ENCODE measurements around the gene CCM2.

The CCM2 gene

DNA sequence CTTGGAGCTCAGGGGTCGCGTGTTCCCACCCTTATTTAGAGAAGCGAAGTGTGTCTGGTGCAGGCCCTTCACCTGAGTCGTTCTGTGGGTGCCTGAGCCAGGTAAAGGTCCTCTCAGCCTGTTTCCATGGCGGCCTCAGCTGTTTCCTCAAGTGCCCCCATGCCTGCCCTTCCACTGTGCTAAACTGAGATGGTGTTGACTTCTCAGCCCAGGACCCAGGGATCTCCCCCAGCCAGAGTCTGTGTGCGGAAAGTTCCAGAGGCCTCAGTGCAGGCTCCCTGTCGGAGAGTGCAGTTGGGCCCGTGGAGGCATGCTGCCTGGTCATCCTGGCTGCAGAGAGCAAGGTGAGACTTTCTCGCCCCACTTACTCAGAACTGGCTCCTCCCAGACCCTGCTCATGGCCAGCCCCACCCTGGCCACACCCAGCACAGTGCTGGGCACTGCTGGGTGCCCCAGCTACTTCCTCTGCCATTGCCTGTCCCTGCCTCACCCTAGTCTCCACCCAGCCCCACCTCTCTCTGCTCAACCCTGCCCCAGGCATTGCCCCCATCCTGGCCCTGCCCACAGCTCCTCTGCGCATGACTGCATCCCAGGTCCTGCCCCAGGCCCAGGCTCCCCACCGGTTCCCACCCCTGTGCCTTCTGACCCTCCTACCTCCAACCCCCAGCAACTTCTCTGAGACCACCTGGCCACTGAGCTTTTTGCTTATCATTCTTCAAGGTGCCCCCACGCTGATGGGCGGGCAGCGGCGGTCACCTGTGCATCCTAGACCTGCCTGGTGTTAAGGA, 68.4 kb downstream of the CCM2 start:
- DNase-seq (ENCODE audit: low read depth): no peak

GRCh38 chr7:45069444-45070253, 69.6 kb downstream of the CCM2 start:
- no peak for DNase-seq (ENCODE audit: low read depth)

DNA sequence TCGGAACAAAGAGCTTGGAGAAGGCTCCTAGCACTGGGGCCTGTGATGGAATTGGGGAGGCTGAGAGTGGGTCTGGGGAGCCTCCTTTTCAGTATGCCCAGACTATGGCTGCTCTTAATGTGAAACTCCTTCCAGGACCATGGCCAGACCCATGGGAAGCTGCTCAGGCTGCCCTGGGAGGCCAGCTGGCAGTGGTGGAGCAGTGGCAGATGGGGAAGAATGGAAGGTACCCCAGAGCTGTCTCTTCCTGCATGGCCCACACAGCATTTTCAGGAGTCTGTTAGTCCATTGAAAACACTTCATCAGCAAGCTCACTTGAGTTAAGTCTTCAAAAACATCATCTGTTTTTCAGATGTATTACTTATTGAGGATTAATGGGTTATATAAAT, 70.2 kb downstream of the CCM2 start:
- no peak for DNase-seq (ENCODE audit: low read depth)

DNA sequence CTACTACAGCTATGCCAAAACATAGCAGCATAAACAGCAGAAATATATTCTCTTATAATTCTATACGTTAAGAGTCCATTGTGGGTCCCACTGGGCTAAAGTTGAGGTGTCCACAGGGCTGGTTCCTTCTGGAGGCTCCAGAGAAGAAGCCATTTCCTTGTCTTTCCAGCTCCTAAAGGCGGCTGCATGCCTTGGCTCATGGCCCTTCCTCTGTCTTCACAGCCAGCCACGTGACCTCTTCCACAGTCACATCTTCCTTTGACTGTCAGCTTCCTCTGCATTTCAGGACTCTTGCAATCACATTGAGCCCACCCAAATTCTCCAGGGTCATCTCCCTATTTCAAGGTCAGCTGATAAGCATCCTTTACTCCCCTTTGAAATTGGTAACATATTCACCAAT, 71.5 kb downstream of the CCM2 start:
- no peak for DNase-seq (ENCODE audit: low read depth)

DNA sequence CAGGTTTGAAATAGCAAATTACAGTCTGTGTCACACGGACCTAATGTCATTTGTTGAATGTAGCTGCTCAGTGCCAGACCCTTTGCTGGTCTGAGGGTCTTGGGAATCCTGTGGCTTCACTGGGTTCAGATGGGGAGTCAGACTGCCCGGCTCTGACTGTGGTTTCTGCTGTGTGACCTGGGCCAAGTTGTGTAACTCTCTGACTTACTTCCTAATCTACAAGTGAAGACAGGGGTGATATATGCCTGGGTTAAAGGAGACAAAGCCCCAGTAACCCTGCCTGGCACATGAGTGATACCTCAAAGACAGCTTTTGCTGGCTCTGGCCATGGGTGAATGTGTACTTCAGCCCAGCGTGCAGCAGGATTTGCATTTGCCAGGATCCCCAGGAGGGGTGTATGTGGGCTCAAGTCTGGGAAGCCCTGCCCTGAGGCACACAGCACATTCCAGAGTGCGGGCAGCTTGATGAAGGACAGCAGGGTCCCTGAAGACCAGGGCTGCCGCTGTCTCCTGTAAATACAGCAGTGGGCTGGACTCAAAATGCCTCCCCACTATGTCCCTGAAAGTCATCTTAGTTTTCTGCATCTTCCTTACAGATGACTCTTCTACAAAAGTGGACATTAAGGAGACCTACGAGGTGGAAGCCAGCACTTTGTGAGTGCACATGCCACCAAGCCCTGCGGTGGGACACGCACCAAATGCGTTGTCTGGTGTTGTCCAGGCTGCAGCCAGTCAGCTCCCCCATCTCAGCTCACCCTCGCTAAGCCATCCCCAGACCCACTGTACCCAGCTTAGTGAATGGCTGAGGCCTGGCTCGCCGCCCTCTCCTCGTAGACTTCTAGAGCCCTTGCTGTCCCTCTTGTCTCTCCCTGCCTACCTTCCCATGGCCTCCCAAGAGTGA, 72.4 kb downstream of the CCM2 start:
- no peak for DNase-seq (ENCODE audit: low read depth)

DNA sequence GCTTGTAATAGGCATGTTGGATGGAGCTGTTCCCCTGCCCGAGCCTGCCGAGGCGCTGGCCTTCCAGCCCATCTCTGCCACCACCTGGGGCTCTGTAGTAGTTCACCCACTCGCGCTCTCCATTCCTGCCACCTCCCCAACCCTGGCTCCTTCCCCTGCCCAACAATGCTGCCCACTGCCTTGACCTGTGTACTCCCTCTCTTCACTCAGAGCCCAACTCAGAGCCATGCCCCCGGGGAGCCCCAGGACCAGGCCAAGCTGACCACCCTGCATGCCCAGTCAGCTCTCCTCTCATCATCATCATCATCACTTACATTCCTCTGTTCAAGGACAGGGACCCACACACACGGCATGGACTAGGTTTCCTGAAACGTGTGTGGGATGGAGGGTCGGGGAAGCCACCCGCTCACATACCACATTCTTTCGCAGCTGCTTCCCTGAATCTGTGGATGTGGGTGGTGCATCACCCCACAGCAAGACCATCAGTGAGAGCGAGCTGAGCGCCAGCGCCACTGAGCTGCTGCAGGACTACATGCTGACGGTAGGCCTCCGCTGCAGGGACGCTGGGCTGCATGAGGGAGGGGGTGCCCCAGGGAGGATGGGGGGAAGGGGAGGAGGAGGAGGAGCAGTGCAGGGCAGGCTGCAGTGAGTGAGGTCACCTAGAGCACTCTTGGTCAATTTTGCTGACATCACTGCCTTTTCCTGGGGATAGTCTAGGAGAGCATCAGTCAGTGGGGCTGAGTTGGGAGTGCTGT, 73.2 kb downstream of the CCM2 start:
- no peak for DNase-seq (ENCODE audit: low read depth)

DNA sequence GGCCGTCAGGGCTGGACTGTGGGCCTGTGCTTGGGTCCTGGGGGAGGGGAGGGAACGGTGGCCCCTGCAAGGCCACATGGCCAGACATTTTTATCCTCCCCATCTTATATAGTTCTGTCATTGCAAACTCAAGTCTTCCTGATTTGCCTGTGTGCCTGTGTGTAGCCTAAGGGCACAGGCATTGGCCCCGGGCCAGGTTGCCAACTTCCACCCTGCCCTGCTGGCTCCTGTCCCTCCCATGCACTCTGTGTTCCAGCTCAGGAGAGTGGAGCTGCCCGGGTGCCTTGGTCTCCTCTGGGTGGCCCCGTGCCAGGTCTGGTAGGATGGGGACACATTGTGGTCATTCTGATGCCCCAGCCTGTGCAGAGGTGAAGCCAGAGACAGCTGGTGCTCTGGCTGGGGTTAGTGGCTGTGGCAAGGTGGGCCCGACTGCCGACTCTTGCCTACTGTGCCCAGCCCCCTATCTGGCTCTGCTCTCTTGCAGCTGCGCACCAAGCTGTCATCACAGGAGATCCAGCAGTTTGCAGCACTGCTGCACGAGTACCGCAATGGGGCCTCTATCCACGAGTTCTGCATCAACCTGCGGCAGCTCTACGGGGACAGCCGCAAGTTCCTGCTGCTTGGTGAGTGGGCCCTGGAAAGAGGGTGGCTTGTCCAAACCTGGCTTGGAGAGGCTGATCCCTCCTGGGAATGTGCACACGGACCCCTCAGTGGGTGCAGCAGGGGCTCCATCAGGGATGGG, 74.0 kb downstream of the CCM2 start:
- no peak for DNase-seq (ENCODE audit: low read depth)

GRCh38 chr7:45074528-45075354, 74.7 kb downstream of the CCM2 start:
- DNase-seq (ENCODE audit: low read depth): no peak

DNA sequence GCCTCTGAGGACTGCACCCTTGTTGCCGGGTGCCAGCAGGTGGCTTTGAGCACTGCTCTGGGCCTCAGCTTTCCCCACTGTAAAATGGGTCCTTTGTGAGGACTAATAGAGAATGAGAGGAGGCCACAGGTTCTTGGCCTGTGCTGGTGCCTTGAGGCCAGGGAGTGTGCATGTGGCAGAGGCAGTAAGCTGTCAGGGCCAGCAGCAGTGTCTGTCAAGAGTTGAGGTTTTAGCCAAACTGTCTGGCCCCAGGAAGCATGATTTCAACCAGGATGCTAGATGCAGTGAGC, 75.3 kb downstream of the CCM2 start:
- DNase-seq (ENCODE audit: low read depth): no peak

GRCh38 chr7:45075871-45076796, 76.1 kb downstream of the CCM2 start:
- no peak for DNase-seq (ENCODE audit: low read depth)

DNA sequence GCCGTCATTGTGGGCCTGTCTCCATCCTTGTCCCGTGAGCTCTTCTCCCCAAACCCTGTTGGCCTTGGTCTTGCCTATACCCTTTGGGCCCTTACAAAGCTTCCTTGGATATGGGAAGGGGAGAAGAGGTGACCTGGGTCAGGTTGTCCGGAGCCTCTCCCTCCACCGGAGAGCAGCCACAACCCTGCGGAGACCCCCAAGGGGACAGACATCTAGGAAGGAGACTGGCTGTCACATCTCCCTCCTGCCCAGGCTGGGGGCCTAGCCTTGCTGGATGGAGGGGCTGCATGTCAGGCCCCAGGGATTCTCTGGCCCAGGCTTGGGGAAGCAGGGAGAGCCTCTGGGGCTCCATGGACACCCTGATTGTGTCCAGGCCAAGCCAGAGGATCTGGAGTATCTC, 76.9 kb downstream of the CCM2 start:
- no peak for DNase-seq (ENCODE audit: low read depth)

GRCh38 chr7:45077579-45077978, 77.6 kb downstream of the CCM2 start:
- DNase-seq (ENCODE audit: low read depth): no peak

DNA sequence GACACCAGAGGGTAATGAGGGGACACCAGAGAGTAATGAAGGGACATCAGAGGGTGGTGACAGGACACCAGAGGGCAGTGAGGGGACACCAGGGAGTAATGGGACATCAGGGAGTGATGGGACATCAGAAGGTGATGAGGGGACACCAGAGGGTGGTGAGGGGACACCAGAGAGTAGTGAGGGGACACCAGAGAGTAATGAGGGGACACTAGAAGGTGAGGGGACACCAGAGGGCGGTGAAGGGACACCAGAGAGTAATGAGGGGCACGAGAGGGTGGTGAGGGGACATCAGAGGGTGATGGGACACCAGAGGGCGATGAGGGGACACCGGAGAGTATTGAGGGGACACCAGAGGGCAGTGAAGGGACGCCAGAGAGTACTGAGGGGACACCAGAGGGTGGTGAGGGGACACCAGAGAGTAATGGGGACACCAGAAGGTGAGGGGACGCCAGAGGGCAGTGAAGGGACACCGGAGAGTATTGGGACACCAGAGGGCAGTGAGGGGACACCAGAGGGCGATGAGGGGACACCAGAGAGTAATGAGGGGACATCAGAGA, 78.2 kb downstream of the CCM2 start:
- DNase-seq (ENCODE audit: low read depth): no peak

DNA sequence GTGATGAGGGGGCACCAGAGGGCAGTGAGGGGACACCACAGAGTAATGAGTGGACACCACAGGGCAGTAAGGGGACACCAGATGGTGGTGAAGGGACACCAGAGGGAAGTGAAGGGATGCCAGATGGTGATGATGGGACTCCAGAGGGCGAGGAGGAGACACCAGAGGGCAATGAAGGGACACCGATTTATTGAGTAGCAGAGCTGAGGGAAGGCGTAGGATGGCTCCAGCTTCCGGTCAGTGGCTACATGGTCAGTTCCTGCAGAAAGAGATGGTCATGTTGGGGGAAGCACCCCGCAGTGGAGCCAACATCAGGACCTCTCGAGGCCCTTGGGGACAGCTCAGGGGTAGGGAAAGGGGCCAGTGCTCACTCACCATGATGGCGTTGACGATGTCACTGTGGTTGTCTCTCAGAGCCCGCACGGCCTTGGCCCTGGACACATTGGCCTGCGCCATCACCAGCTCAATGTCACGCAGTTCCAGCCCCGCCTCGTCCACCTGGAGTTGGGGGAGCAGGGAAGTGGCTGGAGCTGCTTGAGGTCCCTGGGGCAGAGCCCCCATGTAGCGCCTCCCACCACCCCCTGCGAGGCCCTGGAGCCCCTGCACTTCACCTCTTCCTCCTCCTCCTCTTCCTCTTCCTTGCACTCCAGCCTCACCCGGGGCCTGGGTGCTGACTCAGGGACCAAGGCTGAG, 80.4 kb downstream of the CCM2 start:
- DNase-seq (ENCODE audit: low read depth): no peak

- DNase-seq (ENCODE audit: low read depth): no peak
Measured at GRCh38 chr7:45080958-45081669, 81.1 kb downstream of the CCM2 start.

DNA sequence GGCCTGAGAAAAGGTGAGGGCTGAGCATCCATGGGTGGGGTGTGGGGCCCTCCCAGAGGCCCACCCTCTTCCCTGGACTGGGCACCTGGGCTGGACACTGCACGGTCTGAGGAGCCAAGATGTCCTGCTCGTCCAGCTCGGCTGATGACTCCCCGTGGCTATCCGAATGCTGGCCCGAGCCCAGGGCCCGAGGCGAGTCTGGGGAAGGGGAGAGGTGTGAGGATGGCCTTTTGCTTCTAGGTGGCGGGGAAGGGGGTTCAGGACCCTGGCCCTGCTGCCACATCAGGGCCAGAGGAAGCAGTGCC, 81.6 kb downstream of the CCM2 start:
- DNase-seq (ENCODE audit: low read depth): no peak

DNA sequence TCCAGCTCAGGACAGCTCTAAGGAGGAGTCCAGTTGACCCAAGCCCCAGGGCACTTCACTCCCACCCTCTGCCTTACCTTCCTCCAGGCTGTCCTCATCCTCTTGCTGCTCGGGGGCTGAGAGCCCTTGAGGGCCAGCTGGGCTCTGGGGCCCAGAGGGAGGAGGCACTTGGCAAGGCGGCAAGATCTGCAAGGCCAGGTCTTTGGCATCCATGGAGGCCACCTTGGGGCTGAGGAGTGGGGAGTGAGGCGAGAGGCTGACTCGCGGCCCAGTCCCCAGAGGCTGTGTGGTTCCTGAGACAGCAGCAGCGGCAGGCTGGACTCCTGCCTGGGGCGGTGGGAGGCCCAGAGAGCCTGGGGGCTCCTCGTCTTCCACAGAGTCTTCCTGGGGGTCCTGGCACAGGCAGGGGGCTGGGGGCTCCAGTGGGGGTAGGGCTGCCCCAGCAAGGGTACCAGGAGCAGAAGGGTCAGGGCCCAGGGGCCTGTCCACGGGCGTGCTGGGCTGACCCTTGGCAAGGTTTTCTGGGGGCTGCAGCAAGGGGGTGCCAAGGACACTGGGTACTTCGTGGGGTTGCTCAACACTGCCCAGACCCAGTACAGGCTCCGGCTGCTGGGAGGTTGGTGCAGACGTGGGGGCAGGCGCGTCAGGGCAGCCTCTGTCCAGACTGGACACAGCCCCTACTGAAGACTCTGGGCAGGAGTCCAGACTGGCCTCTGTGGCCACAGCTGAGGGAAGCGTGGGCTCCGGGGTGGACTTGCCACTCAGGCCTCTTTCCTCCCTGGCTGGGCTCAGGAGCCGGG, 82.2 kb downstream of the CCM2 start:
- no peak for DNase-seq (ENCODE audit: low read depth)
